ENCODE data around the gene TIAM1.

TIAM1 gene

DNA sequence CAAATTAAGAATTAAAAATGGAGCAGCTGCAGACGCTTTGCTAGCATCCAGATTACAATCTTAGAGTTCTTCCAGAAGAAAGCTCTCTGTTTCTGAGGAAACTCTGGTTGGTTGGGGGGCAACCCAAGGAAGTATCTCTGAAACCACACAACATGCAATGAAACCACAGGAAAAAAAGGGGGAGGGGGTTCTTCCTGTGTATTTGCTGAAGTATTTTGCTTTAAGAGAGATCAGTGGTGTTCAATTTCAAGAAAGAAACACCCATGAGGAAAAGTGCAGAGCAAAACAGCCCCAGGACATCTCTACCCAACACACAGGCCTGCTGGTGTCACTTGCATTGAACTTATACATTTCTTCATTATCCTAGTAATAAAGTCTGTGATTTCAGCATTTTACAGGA lies 19.7 kb upstream of the TIAM1 start:
- H3K27me3 ChIP-seq (ENCODE audit: low read length), result no peaks in the 10 kb centered on the region
- no peaks in the 10 kb centered on the region for H3F3A ChIP-seq (ENCODE audit: insufficient read depth)
- no peaks in the 10 kb centered on the region for H4K20me1 ChIP-seq (ENCODE audit: low read depth, low read length)
- no peaks in the 10 kb centered on the region for H3K9me3 ChIP-seq (ENCODE audit: insufficient read depth, low read length)
- no peak overlapping the region for H3K4me2 ChIP-seq (ENCODE audit: low read depth, low read length, poor library complexity, severe bottlenecking)
- H3K36me3 ChIP-seq (ENCODE audit: low read length), result no peaks in the 10 kb centered on the region
- no peak for TF ChIP-seq EZH2phosphoT487 (conservative IDR thresholded peaks at IDR 0.05; ENCODE audit: low read length)
- TF ChIP-seq, protein P1, sequence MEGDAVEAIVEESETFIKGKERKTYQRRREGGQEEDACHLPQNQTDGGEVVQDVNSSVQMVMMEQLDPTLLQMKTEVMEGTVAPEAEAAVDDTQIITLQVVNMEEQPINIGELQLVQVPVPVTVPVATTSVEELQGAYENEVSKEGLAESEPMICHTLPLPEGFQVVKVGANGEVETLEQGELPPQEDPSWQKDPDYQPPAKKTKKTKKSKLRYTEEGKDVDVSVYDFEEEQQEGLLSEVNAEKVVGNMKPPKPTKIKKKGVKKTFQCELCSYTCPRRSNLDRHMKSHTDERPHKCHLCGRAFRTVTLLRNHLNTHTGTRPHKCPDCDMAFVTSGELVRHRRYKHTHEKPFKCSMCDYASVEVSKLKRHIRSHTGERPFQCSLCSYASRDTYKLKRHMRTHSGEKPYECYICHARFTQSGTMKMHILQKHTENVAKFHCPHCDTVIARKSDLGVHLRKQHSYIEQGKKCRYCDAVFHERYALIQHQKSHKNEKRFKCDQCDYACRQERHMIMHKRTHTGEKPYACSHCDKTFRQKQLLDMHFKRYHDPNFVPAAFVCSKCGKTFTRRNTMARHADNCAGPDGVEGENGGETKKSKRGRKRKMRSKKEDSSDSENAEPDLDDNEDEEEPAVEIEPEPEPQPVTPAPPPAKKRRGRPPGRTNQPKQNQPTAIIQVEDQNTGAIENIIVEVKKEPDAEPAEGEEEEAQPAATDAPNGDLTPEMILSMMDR (IDR thresholded peaks at IDR 0.05; ENCODE audit: insufficient read depth, low read length, poor library complexity, severe bottlenecking), result no peak
- H3K4me3 ChIP-seq (ENCODE audit: insufficient read depth, low read length, poor library complexity, severe bottlenecking), result no peak overlapping the region
- no peaks in the 10 kb centered on the region; the same call in 1 of the 2 replicates for H3K79me2 ChIP-seq (ENCODE audit: insufficient read depth, low read length)
- H2AFZ ChIP-seq (ENCODE audit: low read depth, low read length, severe bottlenecking), result no peak overlapping the region
- no peak overlapping the region for H3K27ac ChIP-seq (ENCODE audit: low read depth, low read length)
- no peaks in the 10 kb centered on the region for H3K9me2 ChIP-seq (replicated peaks; ENCODE audit: insufficient read depth, low read length)
- H3K9ac ChIP-seq (ENCODE audit: low read length), result no peak overlapping the region

DNA sequence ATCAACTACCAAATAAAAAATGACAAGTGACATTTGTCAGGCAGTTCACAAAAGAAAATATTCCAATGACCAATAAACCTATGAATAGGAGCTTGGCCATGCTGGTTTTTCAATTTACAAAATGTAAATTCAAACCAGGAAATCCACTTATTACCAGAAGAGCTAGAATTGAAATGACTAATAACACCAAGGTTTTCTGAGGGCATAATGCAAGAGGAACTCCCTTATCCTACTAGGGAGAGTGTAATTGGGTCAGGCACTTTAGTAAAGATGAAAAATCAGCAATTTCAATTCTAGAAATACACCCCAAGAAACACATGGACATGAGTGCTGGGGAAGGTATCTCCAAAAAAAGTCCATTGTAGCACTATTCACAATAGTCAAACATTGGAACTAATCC lies 16.7 kb upstream of the TIAM1 start:
- Histone ChIP-seq H3F3A (ENCODE audit: insufficient read depth) (no peaks in the 10 kb centered on the region), H3K9me3 (ENCODE audit: insufficient read depth, low read length) (no peaks in the 10 kb centered on the region), H3K27ac (ENCODE audit: low read depth, low read length) (no peak overlapping the region), H3K36me3 (ENCODE audit: low read length) (no peaks in the 10 kb centered on the region), H3K4me2 (ENCODE audit: low read depth, low read length, poor library complexity, severe bottlenecking) (no peak overlapping the region), H3K9me2 (replicated peaks; ENCODE audit: insufficient read depth, low read length) (no peaks in the 10 kb centered on the region), H3K9ac (ENCODE audit: low read length) (no peak overlapping the region), H3K79me2 (ENCODE audit: insufficient read depth, low read length) (no peaks in the 10 kb centered on the region), H3K4me3 (ENCODE audit: insufficient read depth, low read length, poor library complexity, severe bottlenecking) (no peak overlapping the region), H3K27me3 (ENCODE audit: low read length) (no peaks in the 10 kb centered on the region), H4K20me1 (ENCODE audit: low read depth, low read length) (no peaks in the 10 kb centered on the region; the same call in 1 of the 2 replicates), H2AFZ (ENCODE audit: low read depth, low read length, severe bottlenecking) (no peak overlapping the region)
- TF ChIP-seq, protein P1 (IDR thresholded peaks at IDR 0.05; ENCODE audit: insufficient read depth, low read length, poor library complexity, severe bottlenecking), result no peak
- TF ChIP-seq EZH2phosphoT487 (conservative IDR thresholded peaks at IDR 0.05; ENCODE audit: low read length), result no peak

DNA sequence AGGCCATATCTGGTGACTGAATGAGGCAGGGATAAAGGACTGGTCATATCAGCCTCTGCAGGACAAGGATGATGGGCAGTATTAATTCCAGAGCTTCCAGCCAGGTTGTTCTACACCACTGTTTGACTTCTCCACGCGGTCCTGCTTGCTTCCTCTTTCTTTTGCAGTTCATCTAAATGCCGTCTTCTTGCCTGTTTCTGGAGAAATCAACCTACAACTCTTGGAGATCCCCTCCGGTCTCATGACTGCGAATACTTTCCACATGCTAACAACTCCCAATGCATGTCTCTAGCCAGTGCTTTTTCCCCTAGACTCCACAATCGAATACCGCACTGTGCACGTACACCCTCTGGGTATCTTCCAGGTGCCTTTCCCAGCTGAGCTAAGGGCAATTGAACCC lies 14.1 kb upstream of the TIAM1 start:
- H3K36me3 ChIP-seq (ENCODE audit: low read length), result no peaks in the 10 kb centered on the region
- no peak overlapping the region for H3K9ac ChIP-seq (ENCODE audit: low read length)
- H3K9me2 ChIP-seq (replicated peaks; ENCODE audit: insufficient read depth, low read length), result no peaks in the 10 kb centered on the region
- no peak overlapping the region for H3K4me2 ChIP-seq (ENCODE audit: low read depth, low read length, poor library complexity, severe bottlenecking)
- H3K4me3 ChIP-seq (ENCODE audit: insufficient read depth, low read length, poor library complexity, severe bottlenecking), result no peak overlapping the region
- no peaks in the 10 kb centered on the region for H3K79me2 ChIP-seq (ENCODE audit: insufficient read depth, low read length)
- no peaks in the 10 kb centered on the region for H3K27me3 ChIP-seq (ENCODE audit: low read length)
- no peak overlapping the region for H2AFZ ChIP-seq (ENCODE audit: low read depth, low read length, severe bottlenecking)
- no peaks in the 10 kb centered on the region for H3F3A ChIP-seq (ENCODE audit: insufficient read depth)
- TF ChIP-seq, protein P1 (IDR thresholded peaks at IDR 0.05; ENCODE audit: insufficient read depth, low read length, poor library complexity, severe bottlenecking), result no peak
- no peak for TF ChIP-seq EZH2phosphoT487 (conservative IDR thresholded peaks at IDR 0.05; ENCODE audit: low read length)
- no peak overlapping the region for H3K27ac ChIP-seq (ENCODE audit: low read depth, low read length)
- peaks cover 2% of the 10 kb centered on the region; the same call in 1 of the 2 replicates for H4K20me1 ChIP-seq (ENCODE audit: low read depth, low read length)
- no peaks in the 10 kb centered on the region for H3K9me3 ChIP-seq (ENCODE audit: insufficient read depth, low read length)

Measured in SU-DHL-6 (cell line).